ENCODE data around the gene TAC3.

TAC3 gene

DNA sequence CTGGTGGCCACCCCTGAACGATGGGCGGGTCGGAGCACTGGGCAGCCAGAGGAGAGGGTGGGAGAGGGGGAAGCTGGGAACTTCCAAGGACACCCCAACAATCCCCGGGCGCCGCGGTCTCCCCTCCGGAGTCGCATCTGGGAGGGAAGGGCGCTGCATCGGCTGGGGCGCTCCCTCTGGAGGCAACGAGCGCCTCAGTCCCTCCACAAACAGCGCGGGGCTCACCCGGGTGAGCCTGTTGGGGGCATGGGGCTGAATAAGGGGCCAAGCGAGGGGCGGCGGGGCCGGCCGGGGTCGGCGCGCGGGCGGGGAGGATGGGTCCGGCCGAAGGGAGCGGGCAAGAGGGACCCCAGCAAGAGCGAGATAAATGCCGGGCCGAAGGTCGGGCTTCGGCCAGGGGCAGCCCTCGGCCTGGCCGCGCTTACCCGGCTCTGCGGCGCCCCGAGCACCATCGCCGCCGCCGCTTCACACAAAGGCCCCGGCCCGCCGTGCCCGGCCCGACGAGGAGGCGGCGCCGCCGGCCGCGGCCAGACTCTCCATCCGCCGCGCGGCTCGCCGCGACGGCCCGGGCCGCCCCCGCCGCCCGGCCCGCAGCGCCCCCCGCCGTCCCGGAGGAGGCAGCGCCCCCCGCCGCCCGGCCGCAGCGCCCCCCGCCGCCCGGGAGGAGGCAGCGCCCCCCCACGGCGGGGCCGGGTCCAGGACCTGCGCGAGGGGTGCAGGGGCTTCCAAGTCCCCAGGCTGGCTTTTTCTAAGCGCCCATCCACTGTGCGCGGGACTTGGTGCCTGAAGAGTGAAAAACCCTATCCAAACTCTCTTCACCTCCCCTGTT is 10.1 kb downstream of the TAC3 start, which contains the start of gene ZBTB39:
Gene ZBTB39 (minus strand): TSS at position 567 of the 829 bp plus-strand sequence. CDS start 1,629 bp downstream, outside the sequence.
- Histone ChIP-seq H3F3A (ENCODE audit: low read depth) (no peaks in the 10 kb centered on the region), H3K4me2 (ENCODE audit: low read depth, low read length, poor library complexity, severe bottlenecking) (peak within 1 kb of the TSS; percentile 96), H4K20me1 (ENCODE audit: insufficient read depth, low read length, poor library complexity, severe bottlenecking) (peaks cover 35% of the 10 kb centered on the region), H3K79me2 (ENCODE audit: insufficient read depth, low read length) (peaks cover 50% of the 10 kb centered on the region), H3K9ac (ENCODE audit: low read depth, low read length, poor library complexity, severe bottlenecking) (peak within 1 kb of the TSS; percentile 98), H3K9me3 (ENCODE audit: insufficient read depth, low read depth, low read length) (no peaks in the 10 kb centered on the region), H3K4me3 (ENCODE audit: low read length, poor library complexity, severe bottlenecking) (peak within 1 kb of the TSS; percentile 99), H3K27me3 (ENCODE audit: insufficient read depth, low read length, poor library complexity, severe bottlenecking) (no peaks in the 10 kb centered on the region), H3K9me2 (replicated peaks; ENCODE audit: low read depth, low read length) (no peaks in the 10 kb centered on the region), H2AFZ (ENCODE audit: low read length) (peak within 1 kb of the TSS; percentile 83), H3K4me1 (ENCODE audit: insufficient read depth, low read length, poor library complexity, severe bottlenecking) (peaks cover 29% of the 10 kb centered on the region), H3K36me3 (ENCODE audit: insufficient read depth, low read length) (peaks cover 30% of the 10 kb centered on the region; the same call in 1 of the 2 replicates)
- no peak for TF ChIP-seq EZH2phosphoT487 (IDR thresholded peaks at IDR 0.05; ENCODE audit: borderline replicate concordance)
- TF ChIP-seq, protein P1, sequence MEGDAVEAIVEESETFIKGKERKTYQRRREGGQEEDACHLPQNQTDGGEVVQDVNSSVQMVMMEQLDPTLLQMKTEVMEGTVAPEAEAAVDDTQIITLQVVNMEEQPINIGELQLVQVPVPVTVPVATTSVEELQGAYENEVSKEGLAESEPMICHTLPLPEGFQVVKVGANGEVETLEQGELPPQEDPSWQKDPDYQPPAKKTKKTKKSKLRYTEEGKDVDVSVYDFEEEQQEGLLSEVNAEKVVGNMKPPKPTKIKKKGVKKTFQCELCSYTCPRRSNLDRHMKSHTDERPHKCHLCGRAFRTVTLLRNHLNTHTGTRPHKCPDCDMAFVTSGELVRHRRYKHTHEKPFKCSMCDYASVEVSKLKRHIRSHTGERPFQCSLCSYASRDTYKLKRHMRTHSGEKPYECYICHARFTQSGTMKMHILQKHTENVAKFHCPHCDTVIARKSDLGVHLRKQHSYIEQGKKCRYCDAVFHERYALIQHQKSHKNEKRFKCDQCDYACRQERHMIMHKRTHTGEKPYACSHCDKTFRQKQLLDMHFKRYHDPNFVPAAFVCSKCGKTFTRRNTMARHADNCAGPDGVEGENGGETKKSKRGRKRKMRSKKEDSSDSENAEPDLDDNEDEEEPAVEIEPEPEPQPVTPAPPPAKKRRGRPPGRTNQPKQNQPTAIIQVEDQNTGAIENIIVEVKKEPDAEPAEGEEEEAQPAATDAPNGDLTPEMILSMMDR (conservative IDR thresholded peaks at IDR 0.05; ENCODE audit: low read length), result peak; percentile 53

DNA sequence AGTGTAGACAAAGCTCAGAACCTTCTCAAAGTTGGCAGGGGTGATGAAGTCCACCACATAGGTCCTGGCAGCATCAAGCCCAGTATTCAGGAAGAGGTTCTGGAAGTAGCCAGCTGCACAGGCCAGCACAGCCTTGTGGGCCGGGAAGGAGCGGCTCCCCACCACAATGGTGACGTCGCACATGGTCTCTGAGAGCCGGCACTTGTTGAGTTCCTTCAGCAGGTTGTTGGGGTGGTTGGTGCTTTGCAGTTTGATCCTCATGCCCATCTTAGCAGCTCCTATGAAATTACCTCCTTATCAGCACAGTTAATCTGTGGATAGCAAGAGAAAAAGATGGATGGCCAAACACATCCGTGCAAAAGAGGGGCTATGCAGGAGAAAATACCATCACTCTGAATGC is 11.7 kb downstream of the TAC3 start:
- H4K20me1 ChIP-seq (ENCODE audit: insufficient read depth, low read length, poor library complexity, severe bottlenecking), result peaks cover 49% of the 10 kb centered on the region
- H2AFZ ChIP-seq (ENCODE audit: low read length), result no peak overlapping the region
- H3K4me2 ChIP-seq (ENCODE audit: low read depth, low read length, poor library complexity, severe bottlenecking), result peak overlapping the region; percentile 96
- peaks cover 38% of the 10 kb centered on the region for H3K4me1 ChIP-seq (ENCODE audit: insufficient read depth, low read length, poor library complexity, severe bottlenecking)
- TF ChIP-seq, protein P1 (conservative IDR thresholded peaks at IDR 0.05; ENCODE audit: low read length), result no peak
- no peak for TF ChIP-seq EZH2phosphoT487 (IDR thresholded peaks at IDR 0.05; ENCODE audit: borderline replicate concordance)
- no peaks in the 10 kb centered on the region for H3K27me3 ChIP-seq (ENCODE audit: insufficient read depth, low read length, poor library complexity, severe bottlenecking)
- H3K9me2 ChIP-seq (replicated peaks; ENCODE audit: low read depth, low read length), result no peaks in the 10 kb centered on the region
- no peaks in the 10 kb centered on the region for H3F3A ChIP-seq (ENCODE audit: low read depth)
- H3K9ac ChIP-seq (ENCODE audit: low read depth, low read length, poor library complexity, severe bottlenecking), result peak overlapping the region; percentile 98
- H3K9me3 ChIP-seq (ENCODE audit: insufficient read depth, low read depth, low read length), result no peaks in the 10 kb centered on the region
- H3K36me3 ChIP-seq (ENCODE audit: insufficient read depth, low read length), result peaks cover 34% of the 10 kb centered on the region; the same call in 1 of the 2 replicates
- peaks cover 66% of the 10 kb centered on the region for H3K79me2 ChIP-seq (ENCODE audit: insufficient read depth, low read length)
- peak overlapping the region; percentile 99 for H3K4me3 ChIP-seq (ENCODE audit: low read length, poor library complexity, severe bottlenecking)

DNA sequence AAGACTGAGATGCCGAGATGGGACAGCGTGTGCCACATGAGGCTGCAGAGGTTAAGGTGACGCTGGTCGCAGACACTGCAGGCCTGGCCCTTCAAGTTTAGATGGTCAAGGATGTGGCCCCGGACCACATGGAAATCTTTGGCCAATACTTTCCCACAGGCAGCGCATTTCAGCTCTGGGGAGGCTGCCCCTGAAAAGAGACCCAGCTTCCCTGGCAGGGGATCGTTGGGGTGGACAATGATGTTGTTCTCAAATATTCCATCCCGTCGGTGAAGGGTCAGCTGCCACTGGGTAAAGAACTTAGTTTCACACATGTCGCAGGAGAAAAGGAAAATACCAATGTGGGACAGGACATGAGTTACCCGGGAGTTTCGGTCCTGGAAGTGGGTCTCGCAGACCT is 12.9 kb downstream of the TAC3 start:
- Histone ChIP-seq H3K27me3 (ENCODE audit: insufficient read depth, low read length, poor library complexity, severe bottlenecking) (no peaks in the 10 kb centered on the region), H3K4me1 (ENCODE audit: insufficient read depth, low read length, poor library complexity, severe bottlenecking) (peaks cover 39% of the 10 kb centered on the region), H2AFZ (ENCODE audit: low read length) (no peak overlapping the region), H3K9me2 (replicated peaks; ENCODE audit: low read depth, low read length) (no peaks in the 10 kb centered on the region), H3K79me2 (ENCODE audit: insufficient read depth, low read length) (peaks cover 70% of the 10 kb centered on the region), H3K9me3 (ENCODE audit: insufficient read depth, low read depth, low read length) (no peaks in the 10 kb centered on the region), H4K20me1 (ENCODE audit: insufficient read depth, low read length, poor library complexity, severe bottlenecking) (peaks cover 50% of the 10 kb centered on the region), H3K4me2 (ENCODE audit: low read depth, low read length, poor library complexity, severe bottlenecking) (no peak overlapping the region), H3K4me3 (ENCODE audit: low read length, poor library complexity, severe bottlenecking) (no peak overlapping the region), H3K36me3 (ENCODE audit: insufficient read depth, low read length) (peaks cover 34% of the 10 kb centered on the region; the same call in 1 of the 2 replicates), H3F3A (ENCODE audit: low read depth) (no peaks in the 10 kb centered on the region), H3K9ac (ENCODE audit: low read depth, low read length, poor library complexity, severe bottlenecking) (no peak overlapping the region)
- no peak for TF ChIP-seq EZH2phosphoT487 (IDR thresholded peaks at IDR 0.05; ENCODE audit: borderline replicate concordance)
- TF ChIP-seq, protein P1 (conservative IDR thresholded peaks at IDR 0.05; ENCODE audit: low read length), result no peak

Data from Loucy (cell line).